GM12878 (cell line): ENCODE data around the gene SLC1A7. TPM values are rescaled to one million over a fixed set of nuclear protein-coding genes. Genes with fewer than 3 reads are reported as not detected.

Experiments
- ATAC-seq: fragments of 200-7000 bp; cut with Tn5 transposase; 3 replicates; pipeline ENCODE4 v1.9.1; 2020; ENCODE audit warnings: mild to moderate bottlenecking, moderate library complexity
- BruUV-seq: library from RNA; stranded (reverse); fragments of 400-500 nt; replicated peaks from 2 replicates; lab custom pipeline; 2021; lab: Mats Ljungman, UMichigan
- CTCF ChIA-PET: fragments of 300-600 bp; sonication (Branson Sonifier 250); formaldehyde crosslinking; extraction: SDS; loops from one replicate; lab custom pipeline; 2021; ENCODE audit warnings: inconsistent platforms; lab: Yijun Ruan, JAX
- POLR2A ChIA-PET: fragments of 350-600 bp; formaldehyde crosslinking; extraction: SDS; loops from one replicate; lab custom pipeline; 2021; ENCODE audit warnings: inconsistent platforms; lab: Charles Lee
- RAD21 ChIA-PET: fragments of 300-600 bp; sonication (Branson Sonifier 250); formaldehyde crosslinking; loops from one replicate; lab custom pipeline; 2023; ENCODE audit warnings: antibody characterized with exemption; ENCODE audit not compliant: unreplicated experiment; lab: Charles Lee
- SMC1A ChIA-PET: fragments of 300-600 bp; sonication (Branson Sonifier 250); formaldehyde crosslinking; loops from one replicate; lab custom pipeline; 2023; ENCODE audit not compliant: unreplicated experiment, uncharacterized antibody; lab: Charles Lee
- DNase-seq: peaks from one replicate; pipeline ENCODE4 v3.0.0-alpha.2; 2011; ENCODE audit warnings: low read depth, low spot score
- FAIRE-seq: peaks from 3 replicates; lab custom pipeline; 2011; peaks lifted over from hg19 to GRCh38; lab: Jason Lieb, UNC
- H2AFZ ChIP-seq: 2 replicates; pipeline ENCODE4 v1.6.0; 2011; ENCODE audit warnings: low read depth, low read length, control low read depth; ENCODE audit not compliant: control insufficient read depth
- H3K27ac ChIP-seq: 2 replicates; pipeline ENCODE4 v1.5.1; 2011; ENCODE audit warnings: control low read depth; ENCODE audit not compliant: control insufficient read depth, insufficient read depth
- H3K27me3 ChIP-seq, 2 experiments: replicated peaks in 1 of 2; 2 replicates each; pipeline versions ENCODE4 v1.6.0 to v1.6.1; 2011; ENCODE audit warnings: low read length in 1 of 2; ENCODE audit not compliant: control insufficient read depth in 2 of 2, insufficient read depth in 2 of 2
- H3K36me3 ChIP-seq, 2 experiments: 2 replicates each; pipeline ENCODE4 v1.5.1; 2011; ENCODE audit warnings: low read length in 1 of 2; ENCODE audit not compliant: control insufficient read depth in 2 of 2, insufficient read depth in 2 of 2
- H3K4me1 ChIP-seq: 2 replicates; pipeline ENCODE4 v1.6.1; 2011; ENCODE audit warnings: mild to moderate bottlenecking, low read length, moderate library complexity, mixed read lengths; ENCODE audit not compliant: control insufficient read depth, insufficient read depth
- H3K4me2 ChIP-seq: 2 replicates; pipeline ENCODE4 v1.6.0; 2011; ENCODE audit warnings: control low read depth; ENCODE audit not compliant: control insufficient read depth, insufficient read depth
- H3K4me3 ChIP-seq: fragments of 200-600 bp; sonication (generic); 2 replicates; pipeline ENCODE4 v1.5.1; 2016
- H3K79me2 ChIP-seq: 2 replicates; pipeline ENCODE4 v1.6.0; 2011; ENCODE audit warnings: low read length; ENCODE audit not compliant: control insufficient read depth, insufficient read depth
- H3K9ac ChIP-seq: 2 replicates; pipeline ENCODE4 v1.8.0; 2011; ENCODE audit warnings: low read length, control low read depth, mixed read lengths; ENCODE audit not compliant: control insufficient read depth, insufficient read depth
- H3K9me3 ChIP-seq: replicated peaks from 3 replicates; pipeline ENCODE4 v1.5.1; 2011; ENCODE audit warnings: mild to moderate bottlenecking, low read length; ENCODE audit not compliant: control insufficient read depth, insufficient read depth
- H4K20me1 ChIP-seq: 2 replicates; pipeline ENCODE4 v1.6.0; 2011; ENCODE audit not compliant: control insufficient read depth, insufficient read depth
- CBX5 ChIP-seq: sonication (generic); IDR thresholded peaks from 2 replicates; pipeline ENCODE4 v1.6.1; 2016; ENCODE audit warnings: low read depth, moderate library complexity, mild to moderate bottlenecking, inconsistent platforms
- DPF2 ChIP-seq: fragments of 450-650 bp; IDR thresholded peaks from 2 replicates; pipeline ENCODE4 v1.6.1; 2017; ENCODE audit warnings: mild to moderate bottlenecking
- GATAD2B ChIP-seq: fragments of 450-650 bp; conservative IDR thresholded peaks from 2 replicates; pipeline ENCODE4 v1.6.1; 2017; ENCODE audit warnings: low read depth, mild to moderate bottlenecking, moderate library complexity
- JUND ChIP-seq: IDR thresholded peaks from 2 replicates; pipeline ENCODE4 v1.6.1; 2012; ENCODE audit warnings: low read depth, mild to moderate bottlenecking, low read length, improper control_type of control experiment, moderate library complexity
- NBN ChIP-seq: fragments of 450-650 bp; IDR thresholded peaks from 2 replicates; pipeline ENCODE4 v1.6.1; 2016
- NR2C2 ChIP-seq: IDR thresholded peaks from 2 replicates; pipeline ENCODE4 v1.6.1; 2011; ENCODE audit warnings: borderline replicate concordance, low read depth; ENCODE audit not compliant: control insufficient read depth, insufficient read length
- RAD21 ChIP-seq: IDR thresholded peaks from 2 replicates; pipeline ENCODE4 v1.6.1; 2011; ENCODE audit warnings: mild to moderate bottlenecking, low read depth, low read length, moderate library complexity; ENCODE audit not compliant: insufficient read depth
- ZNF384 ChIP-seq: IDR thresholded peaks from 2 replicates; pipeline ENCODE4 v1.6.1; 2012; ENCODE audit warnings: low read depth, mild to moderate bottlenecking, low read length, improper control_type of control experiment, borderline replicate concordance
- WGBS: methylation state at CpG from one replicate; pipeline ENCODE4 v1.1.6; 2016; ENCODE audit warnings: low lambda C conversion rate; ENCODE audit not compliant: insufficient replicate concordance, insufficient coverage; ENCODE audit errors: missing lambda C conversion rate; 5-methylcytosine and 5-hydroxymethylcytosine counted together
- in situ Hi-C: fragments of 300-500 bp; cut with MboI; formaldehyde crosslinking; loops from 9 replicates; pipeline ENCODE4 v1.14.3; 2018; ENCODE audit warnings: mixed read lengths
- intact Hi-C: fragments of 100-400 bp; cut with micrococcal nuclease; formaldehyde crosslinking; loops from one replicate; pipeline ENCODE4 v1.14.2; 2022; ENCODE audit not compliant: unreplicated experiment
- polyA plus RNA-seq, 11 experiments: library from polyadenylated mRNA; depleted of rRNA in 4 of 11; unstranded in 6 of 11; stranded (reverse) in 5 of 11; fragments of >200 nt; fragmentation: Nextera tagmentation in 4 of 11; fragmentation: Illumina TruSeq in 1 of 11; extraction: Ambion mirVana in 4 of 11; extraction: Trizol in 1 of 11; gene quantifications; 1 replicate in 1 of 11; 2 replicates in 10 of 11; pipeline versions ENCODE4 v1.2.1 to v1.2.3, GENCODE V29; 2011 to 2016; ENCODE audit warnings: inconsistent platforms in 2 of 11, missing spikeins in 2 of 11, low read depth in 1 of 11
- total RNA-seq, 4 experiments: library from RNA; depleted of rRNA in 3 of 4; stranded (reverse); fragments of >200 nt in 3 of 4; fragmentation: Illumina TruSeq in 1 of 4; extraction: Trizol in 1 of 4; gene quantifications; 2 replicates each; pipeline versions ENCODE4 v1.2.1 to v1.2.3, GENCODE V29; 2013 to 2021

Gene SLC1A7
- total and polyA plus RNA-seq, 10 of the 15 experiments (the other 5 are each of a cell fraction or from before 2014, with no cell fraction given) = not detected

DNA sequence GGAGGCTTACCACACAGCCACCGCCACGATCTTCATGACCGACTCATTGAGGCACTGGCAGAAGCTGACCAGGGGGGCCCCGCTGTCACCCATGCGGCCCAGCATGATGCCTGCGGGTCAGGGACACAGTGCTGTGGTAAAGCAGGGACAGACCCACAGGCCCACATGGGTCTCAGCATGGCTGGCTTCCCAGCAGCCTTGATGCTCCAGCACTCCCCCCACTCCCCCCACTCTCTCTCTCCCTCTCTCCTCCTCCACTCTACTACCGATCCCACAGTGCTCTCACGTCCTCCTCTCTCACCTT is 49.0 kb downstream of the SLC1A7 start:
- ATAC-seq (no peak), DNase-seq (no peak), FAIRE-seq (no peak)
- Histone ChIP-seq H3K27ac (no peak overlapping the region), H3K79me2 (no peaks in the 10 kb centered on the region), H2AFZ (no peak overlapping the region), H3K36me3 (no peaks in the 10 kb centered on the region), H3K4me2 (no peak overlapping the region), H4K20me1 (no peaks in the 10 kb centered on the region), H3K9me3 (peaks cover under 1% of the 10 kb centered on the region; the same call in 1 of the 3 replicates), H3K4me1 (no peaks in the 10 kb centered on the region), H3K4me3 (no peak overlapping the region), H3K27me3 (no peaks in the 10 kb centered on the region; a peak in 1 of 4 replicates), H3K9ac (no peak overlapping the region)
- BruUV-seq = no TSS peak
- CTCF ChIA-PET = no interaction called here
- in situ Hi-C loops (no loop called here), intact Hi-C loops (no loop called here)
- SMC1A ChIA-PET = no interaction called here
- 42% methylated on average over 8 of the region's 8 CpGs for WGBS
- TF ChIP-seq CBX5 (no peak), NR2C2 (no peak), GATAD2B (no peak)
- POLR2A ChIA-PET = no interaction called here
- RAD21 ChIA-PET = no interaction called here

DNA sequence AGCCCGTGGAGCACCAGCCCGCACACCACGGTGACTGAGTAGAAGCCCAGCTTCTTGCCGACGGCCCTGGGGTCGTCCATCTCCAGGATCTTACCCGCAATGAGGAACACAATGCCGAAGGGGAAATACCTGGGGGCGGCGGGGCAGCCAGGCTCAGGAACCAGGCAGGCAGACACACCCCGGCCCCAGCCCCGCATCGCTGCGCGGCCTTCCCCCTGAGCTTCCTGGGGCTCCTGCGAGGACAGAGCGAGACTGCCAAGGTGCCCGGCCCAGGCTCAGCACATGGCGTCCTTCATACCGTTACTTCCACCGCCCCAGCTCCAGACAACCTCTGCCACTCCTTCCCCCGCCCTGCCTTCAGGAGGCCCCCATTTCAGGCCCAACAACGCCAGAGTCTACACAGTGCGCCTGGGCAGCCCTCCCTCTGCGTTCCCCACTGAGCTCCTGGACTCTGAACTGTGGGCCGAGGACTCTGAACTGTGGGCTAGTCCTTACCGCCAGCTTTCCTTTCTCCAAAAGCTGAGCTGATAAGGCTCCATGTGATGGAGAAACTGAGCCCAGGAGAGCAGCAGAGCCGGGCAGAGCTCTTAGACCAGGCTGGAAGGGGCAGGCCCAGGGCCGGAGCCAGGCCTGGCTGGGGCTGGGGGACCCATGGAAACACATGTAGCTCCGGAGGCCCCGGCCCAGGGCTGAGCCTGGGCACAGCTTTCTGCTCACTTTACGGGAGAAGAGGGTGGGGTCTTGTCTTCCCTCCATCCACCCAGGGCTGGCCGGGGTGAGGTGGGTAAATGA is 49.6 kb downstream of the SLC1A7 start:
- no peak for ATAC-seq
- WGBS = 54% methylated on average over 31 of the region's 33 CpGs
- H3K9me3 ChIP-seq = no peaks in the 10 kb centered on the region; the same call in 2 of the 3 replicates
- no peak for FAIRE-seq
- no peaks in the 10 kb centered on the region for H3K79me2 ChIP-seq
- H3K4me1 ChIP-seq = no peaks in the 10 kb centered on the region
- H3K4me3 ChIP-seq = no peak overlapping the region
- H2AFZ ChIP-seq = no peak overlapping the region
- TF ChIP-seq ZNF384 (no peak), JUND (no peak), NBN (no peak), RAD21 (no peak), DPF2 (no peak)
- POLR2A ChIA-PET = no interaction called here
- no peaks in the 10 kb centered on the region for H4K20me1 ChIP-seq
- no peak overlapping the region for H3K9ac ChIP-seq
- no peak overlapping the region for H3K4me2 ChIP-seq
- intact Hi-C loops = no loop called here
- in situ Hi-C loops = no loop called here
- SMC1A ChIA-PET = no interaction called here
- H3K27me3 ChIP-seq = no peaks in the 10 kb centered on the region; a peak in 1 of 4 replicates
- no peak for DNase-seq
- BruUV-seq = no TSS peak
- RAD21 ChIA-PET = no interaction called here
- H3K27ac ChIP-seq = no peak overlapping the region
- CTCF ChIA-PET = no interaction called here
- H3K36me3 ChIP-seq = no peaks in the 10 kb centered on the region
